Activated CD4-positive, alpha-beta T cell treated with anti-CD3 and anti-CD28 coated beads, Interleukin-10, Interleukin-2, amounts not matched to agents 100 ng/mL and 50 ng/mL, durations not matched to agents 16 hours and 8 hours (primary cell): ENCODE results near the gene FOLR3.
A peak's percentile ranks its signal among the peaks of the same experiment; 100 is the strongest.
"Not testable (repeated sequence)": the region's sequence is repeated elsewhere in the genome, so short reads cannot be mapped to it uniquely, and the experiment has no call there.

Source experiments
- DNase-seq: peaks from one replicate; pipeline ENCODE4 v3.0.0-alpha.2; 2020

FOLR3 gene

GRCh38 chr11:72169046-72169555 lies 33.6 kb downstream of the FOLR3 start:
- not testable (repeated sequence) for DNase-seq

GRCh38 chr11:72169754-72170153 lies 34.2 kb downstream of the FOLR3 start:
- DNase-seq = not testable (repeated sequence)

GRCh38 chr11:72172043-72172442 lies 36.5 kb downstream of the FOLR3 start:
- DNase-seq = not testable (repeated sequence)

GRCh38 chr11:72173291-72173690 lies 37.8 kb downstream of the FOLR3 start:
- DNase-seq = no peak

- DNase-seq = no peak
Measured at GRCh38 chr11:72174302-72175070, 39.0 kb downstream of the FOLR3 start.

- DNase-seq = no peak
Measured at GRCh38 chr11:72177656-72178055, 42.1 kb downstream of the FOLR3 start.

GRCh38 chr11:72179049-72179803 lies 43.7 kb downstream of the FOLR3 start:
- DNase-seq = no peak

GRCh38 chr11:72179804-72180396 lies 44.4 kb downstream of the FOLR3 start:
- peak; percentile 4 for DNase-seq

GRCh38 chr11:72180892-72181552 lies 45.5 kb downstream of the FOLR3 start:
- not testable (repeated sequence) for DNase-seq

GRCh38 chr11:72181553-72181958 lies 46.0 kb downstream of the FOLR3 start:
- peak; percentile 11 for DNase-seq

GRCh38 chr11:72188267-72188666 lies 52.7 kb downstream of the FOLR3 start:
- no peak for DNase-seq
